GM12878 (cell line): Measurements from ENCODE around the gene PLAC8. TPM values are rescaled to one million over a fixed set of nuclear protein-coding genes. Genes with fewer than 3 reads are reported as not detected.
A peak's percentile ranks its signal among the peaks of the same experiment; 100 is the strongest.
"Not testable (repeated sequence)": the region's sequence is repeated elsewhere in the genome, so short reads cannot be mapped to it uniquely, and the experiment has no call there.

Experiments used
- ATAC-seq: fragments of 200-7000 bp; cut with Tn5 transposase; 3 replicates; pipeline ENCODE4 v1.9.1; 2020; ENCODE audit warnings: mild to moderate bottlenecking, moderate library complexity
- BruUV-seq: library from RNA; stranded (reverse); fragments of 400-500 nt; replicated peaks from 2 replicates; lab custom pipeline; 2021; lab: Mats Ljungman, UMichigan
- CTCF ChIA-PET: fragments of 300-600 bp; sonication (Branson Sonifier 250); formaldehyde crosslinking; extraction: SDS; loops from one replicate; lab custom pipeline; 2021; ENCODE audit warnings: inconsistent platforms; lab: Yijun Ruan, JAX
- POLR2A ChIA-PET: fragments of 350-600 bp; formaldehyde crosslinking; extraction: SDS; loops from one replicate; lab custom pipeline; 2021; ENCODE audit warnings: inconsistent platforms; lab: Charles Lee
- RAD21 ChIA-PET: fragments of 300-600 bp; sonication (Branson Sonifier 250); formaldehyde crosslinking; loops from one replicate; lab custom pipeline; 2023; ENCODE audit warnings: antibody characterized with exemption; ENCODE audit not compliant: unreplicated experiment; lab: Charles Lee
- SMC1A ChIA-PET: fragments of 300-600 bp; sonication (Branson Sonifier 250); formaldehyde crosslinking; loops from one replicate; lab custom pipeline; 2023; ENCODE audit not compliant: unreplicated experiment, uncharacterized antibody; lab: Charles Lee
- DNase-seq: peaks from one replicate; pipeline ENCODE4 v3.0.0-alpha.2; 2011; ENCODE audit warnings: low read depth, low spot score
- FAIRE-seq: peaks from 3 replicates; lab custom pipeline; 2011; peaks lifted over from hg19 to GRCh38; lab: Jason Lieb, UNC
- H2AFZ ChIP-seq: 2 replicates; pipeline ENCODE4 v1.6.0; 2011; ENCODE audit warnings: low read depth, low read length, control low read depth; ENCODE audit not compliant: control insufficient read depth
- H3K27ac ChIP-seq: 2 replicates; pipeline ENCODE4 v1.5.1; 2011; ENCODE audit warnings: control low read depth; ENCODE audit not compliant: control insufficient read depth, insufficient read depth
- H3K27me3 ChIP-seq, 2 experiments: replicated peaks in 1 of 2; 2 replicates each; pipeline versions ENCODE4 v1.6.0 to v1.6.1; 2011; ENCODE audit warnings: low read length in 1 of 2; ENCODE audit not compliant: control insufficient read depth in 2 of 2, insufficient read depth in 2 of 2
- H3K36me3 ChIP-seq, 2 experiments: 2 replicates each; pipeline ENCODE4 v1.5.1; 2011; ENCODE audit warnings: low read length in 1 of 2; ENCODE audit not compliant: control insufficient read depth in 2 of 2, insufficient read depth in 2 of 2
- H3K4me1 ChIP-seq: 2 replicates; pipeline ENCODE4 v1.6.1; 2011; ENCODE audit warnings: mild to moderate bottlenecking, low read length, moderate library complexity, mixed read lengths; ENCODE audit not compliant: control insufficient read depth, insufficient read depth
- H3K4me2 ChIP-seq: 2 replicates; pipeline ENCODE4 v1.6.0; 2011; ENCODE audit warnings: control low read depth; ENCODE audit not compliant: control insufficient read depth, insufficient read depth
- H3K4me3 ChIP-seq: fragments of 200-600 bp; sonication (generic); 2 replicates; pipeline ENCODE4 v1.5.1; 2016
- H3K79me2 ChIP-seq: 2 replicates; pipeline ENCODE4 v1.6.0; 2011; ENCODE audit warnings: low read length; ENCODE audit not compliant: control insufficient read depth, insufficient read depth
- H3K9ac ChIP-seq: 2 replicates; pipeline ENCODE4 v1.8.0; 2011; ENCODE audit warnings: low read length, control low read depth, mixed read lengths; ENCODE audit not compliant: control insufficient read depth, insufficient read depth
- H3K9me3 ChIP-seq: replicated peaks from 3 replicates; pipeline ENCODE4 v1.5.1; 2011; ENCODE audit warnings: mild to moderate bottlenecking, low read length; ENCODE audit not compliant: control insufficient read depth, insufficient read depth
- H4K20me1 ChIP-seq: 2 replicates; pipeline ENCODE4 v1.6.0; 2011; ENCODE audit not compliant: control insufficient read depth, insufficient read depth
- BCL11A ChIP-seq: IDR thresholded peaks from 2 replicates; pipeline ENCODE4 v1.6.1; 2011; ENCODE audit warnings: low read depth, low read length
- CTCF ChIP-seq, 3 experiments: IDR thresholded peaks in 2 of 3; conservative IDR thresholded peaks in 1 of 3; 2 replicates each; pipeline ENCODE4 v1.5.1; 2011; ENCODE audit warnings: low read depth in 3 of 3, low read length in 3 of 3, mild to moderate bottlenecking in 3 of 3, control low read depth in 2 of 3, moderate library complexity in 2 of 3, inconsistent platforms in 1 of 3, mixed read lengths in 1 of 3; ENCODE audit not compliant: control insufficient read depth in 2 of 3, insufficient read depth in 1 of 3; ENCODE audit errors: extremely low read depth in 1 of 3
- EED ChIP-seq: sonication (generic); IDR thresholded peaks from 2 replicates; pipeline ENCODE4 v1.6.1; 2016; ENCODE audit warnings: antibody characterized with exemption, low read depth
- EZH2 ChIP-seq: IDR thresholded peaks from 2 replicates; pipeline ENCODE4 v1.6.1; 2012; ENCODE audit warnings: low read depth, mild to moderate bottlenecking, control low read depth, inconsistent platforms, low read length, borderline replicate concordance; ENCODE audit not compliant: control insufficient read depth
- LARP7 ChIP-seq: fragments of 450-650 bp; IDR thresholded peaks from 2 replicates; pipeline ENCODE4 v1.6.1; 2017; ENCODE audit warnings: mild to moderate bottlenecking
- PBX3 ChIP-seq: IDR thresholded peaks from 2 replicates; pipeline ENCODE4 v1.6.1; 2011; ENCODE audit warnings: mild to moderate bottlenecking, low read depth, low read length, moderate library complexity; ENCODE audit not compliant: insufficient replicate concordance
- POU2F2 ChIP-seq: IDR thresholded peaks from 3 replicates; pipeline ENCODE4 v1.6.1; 2011; ENCODE audit warnings: low read depth, mild to moderate bottlenecking, low read length, borderline replicate concordance
- RAD21 ChIP-seq: IDR thresholded peaks from 2 replicates; pipeline ENCODE4 v1.6.1; 2011; ENCODE audit warnings: mild to moderate bottlenecking, low read depth, low read length, moderate library complexity; ENCODE audit not compliant: insufficient read depth
- RELB ChIP-seq: fragments of 450-650 bp; IDR thresholded peaks from 2 replicates; pipeline ENCODE4 v1.6.1; 2017; ENCODE audit warnings: low read depth, mild to moderate bottlenecking, moderate library complexity
- SUPT20H ChIP-seq: IDR thresholded peaks from 2 replicates; pipeline ENCODE4 v1.6.1; 2011; ENCODE audit warnings: low read depth, mild to moderate bottlenecking, low read length, moderate library complexity, borderline replicate concordance; ENCODE audit not compliant: control insufficient read depth
- WGBS: methylation state at CpG from one replicate; pipeline ENCODE4 v1.1.6; 2016; ENCODE audit warnings: low lambda C conversion rate; ENCODE audit not compliant: insufficient replicate concordance, insufficient coverage; ENCODE audit errors: missing lambda C conversion rate; 5-methylcytosine and 5-hydroxymethylcytosine counted together
- in situ Hi-C: fragments of 300-500 bp; cut with MboI; formaldehyde crosslinking; loops from 9 replicates; pipeline ENCODE4 v1.14.3; 2018; ENCODE audit warnings: mixed read lengths
- intact Hi-C: fragments of 100-400 bp; cut with micrococcal nuclease; formaldehyde crosslinking; loops from one replicate; pipeline ENCODE4 v1.14.2; 2022; ENCODE audit not compliant: unreplicated experiment
- polyA plus RNA-seq, 11 experiments: library from polyadenylated mRNA; depleted of rRNA in 4 of 11; unstranded in 6 of 11; stranded (reverse) in 5 of 11; fragments of >200 nt; fragmentation: Nextera tagmentation in 4 of 11; fragmentation: Illumina TruSeq in 1 of 11; extraction: Ambion mirVana in 4 of 11; extraction: Trizol in 1 of 11; gene quantifications; 1 replicate in 1 of 11; 2 replicates in 10 of 11; pipeline versions ENCODE4 v1.2.1 to v1.2.3, GENCODE V29; 2011 to 2016; ENCODE audit warnings: inconsistent platforms in 2 of 11, missing spikeins in 2 of 11, low read depth in 1 of 11
- total RNA-seq, 4 experiments: library from RNA; depleted of rRNA in 3 of 4; stranded (reverse); fragments of >200 nt in 3 of 4; fragmentation: Illumina TruSeq in 1 of 4; extraction: Trizol in 1 of 4; gene quantifications; 2 replicates each; pipeline versions ENCODE4 v1.2.1 to v1.2.3, GENCODE V29; 2013 to 2021

Gene PLAC8
- total and polyA plus RNA-seq, 10 of the 15 experiments (the other 5 are each of a cell fraction or from before 2014, with no cell fraction given): 214 to 841 (median 348) TPM

- H3K4me2 ChIP-seq, in situ Hi-C loops, H3K9ac ChIP-seq, H3K9me3 ChIP-seq, BruUV-seq, H3K79me2 ChIP-seq, H3K27ac ChIP-seq, H3K27me3 ChIP-seq, H2AFZ ChIP-seq, H3K4me1 ChIP-seq, DNase-seq, H3K36me3 ChIP-seq, FAIRE-seq, intact Hi-C loops, H4K20me1 ChIP-seq, H3K4me3 ChIP-seq: not testable (repeated sequence)
- ChIA-PET CTCF (interaction anchor here (1.0 to 2.7 kb wide), 7 partner anchors 17 to 107 kb away, joined by 3 to 6 read pairs (median 4); no protein-coding TSS in a partner anchor), SMC1A (interaction anchor here (1.0 to 3.3 kb wide), 11 partner anchors 9 to 111 kb away, joined by 3 to 14 read pairs (median 3); no protein-coding TSS in a partner anchor), POLR2A (interaction anchor here (0.8 kb wide), 1 partner anchor 31 kb away, joined by 3 read pairs; no protein-coding TSS in a partner anchor), RAD21 (interaction anchor here (1.2 kb wide), 1 partner anchor 70 kb away, joined by 3 read pairs; no protein-coding TSS in a partner anchor)
- peak; percentile 36; the same call in 1 of the 2 replicates for TF ChIP-seq RAD21
- peak in 1 of 3 experiments; percentile 5; a peak in 1 of 6 replicates for TF ChIP-seq CTCF (IDR thresholded peaks at IDR 0.05 in 2 of 3, conservative IDR thresholded peaks at IDR 0.05 in 1 of 3; ENCODE audit: control insufficient read depth in 2 of 3, extremely low read depth in 1 of 3, insufficient read depth in 1 of 3, low read depth in 3 of 3, low read length in 3 of 3)
- peak; percentile 78 for ATAC-seq
- WGBS: 54% methylated on average over 5 of the region's 5 CpGs
Measured at GRCh38 chr4:83145776-83146175, 31.2 kb upstream of the PLAC8 start.

GRCh38 chr4:83139514-83140156 is 25.1 kb upstream of the PLAC8 start:
- ChIA-PET SMC1A (no interaction called here), RAD21 (no interaction called here), CTCF (interaction anchor here (1.0 kb wide), 1 partner anchor 23 kb away, joined by 3 read pairs; no protein-coding TSS in a partner anchor), POLR2A (no interaction called here)
- Histone ChIP-seq H4K20me1 (no peaks in the 10 kb centered on the region), H3K27me3 (no peaks in the 10 kb centered on the region), H3K27ac (no peak overlapping the region), H3K4me2 (no peak overlapping the region), H3K9ac (no peak overlapping the region), H3K4me3 (no peak overlapping the region), H3K79me2 (no peaks in the 10 kb centered on the region), H3K4me1 (peaks cover 16% of the 10 kb centered on the region), H3K36me3 (no peaks in the 10 kb centered on the region), H3K9me3 (peaks cover 22% of the 10 kb centered on the region), H2AFZ (no peak overlapping the region)
- DNase-seq: no peak
- 83% methylated on average over 3 of the region's 3 CpGs for WGBS
- no peak for FAIRE-seq
- no peak for ATAC-seq
- intact Hi-C loops (no loop called here), in situ Hi-C loops (no loop called here)
- no TSS peak for BruUV-seq
- TF ChIP-seq EED (no peak), RELB (no peak), LARP7 (no peak), POU2F2 (no peak), BCL11A (no peak), SUPT20H (no peak), EZH2 (no peak), PBX3 (no peak)
